Panc1 (cell line): ENCODE data around the gene WBP2NL. TPM values are rescaled to one million over a fixed set of nuclear protein-coding genes. Genes with fewer than 3 reads are reported as not detected.

Experiments
- ATAC-seq: fragments of 200-7000 bp; cut with Tn5 transposase; 2 replicates; pipeline ENCODE4 v1.9.1; 2020; ENCODE audit warnings: mild to moderate bottlenecking, moderate library complexity
- BruUV-seq: library from RNA; stranded (reverse); fragments of 400-500 nt; replicated peaks from 2 replicates; lab custom pipeline; 2021; lab: Mats Ljungman, UMichigan
- CTCF ChIA-PET: fragments of 300-600 bp; sonication (Branson Sonifier 250); formaldehyde crosslinking; loops from one replicate; lab custom pipeline; 2022; ENCODE audit warnings: antibody characterized with exemption; lab: Charles Lee
- POLR2A ChIA-PET: fragments of 300-600 bp; sonication (Branson Sonifier 250); formaldehyde crosslinking; loops from one replicate; lab custom pipeline; 2022; ENCODE audit warnings: antibody characterized with exemption; lab: Charles Lee
- DNase-seq: peaks from one replicate; pipeline ENCODE4 v3.0.0-alpha.2; 2010; ENCODE audit warnings: low read depth, low spot score
- H3K27ac ChIP-seq: 2 replicates; pipeline ENCODE4 v1.5.1; 2011; ENCODE audit warnings: mild to moderate bottlenecking, low read length, inconsistent platforms
- H3K27me3 ChIP-seq: fragments of 200-500 bp; sonication (Bioruptor generic); 2 replicates; pipeline ENCODE4 v1.6.0; 2014; ENCODE audit warnings: low read length, inconsistent platforms; ENCODE audit not compliant: control insufficient read depth, insufficient read depth
- H3K36me3 ChIP-seq: fragments of 200-500 bp; sonication (Bioruptor generic); 2 replicates; pipeline ENCODE4 v1.5.1; 2014; ENCODE audit warnings: inconsistent platforms, mild to moderate bottlenecking, low read length, moderate library complexity; ENCODE audit not compliant: control insufficient read depth, insufficient read depth
- H3K4me1 ChIP-seq: 2 replicates; pipeline ENCODE4 v1.5.1; 2011; ENCODE audit warnings: inconsistent platforms, mild to moderate bottlenecking, low read length, moderate library complexity; ENCODE audit not compliant: control insufficient read depth, insufficient read depth
- H3K4me3 ChIP-seq, 2 experiments: 2 replicates each; pipeline ENCODE4 v1.5.1; 2011 to 2012; ENCODE audit warnings: low read depth in 2 of 2, low read length in 2 of 2, mild to moderate bottlenecking in 2 of 2, inconsistent platforms in 1 of 2, moderate library complexity in 1 of 2
- H3K9me3 ChIP-seq: fragments of 200-500 bp; sonication (Bioruptor generic); 2 replicates; pipeline ENCODE4 v1.5.1; 2014; ENCODE audit warnings: low read depth, mild to moderate bottlenecking, inconsistent platforms, low read length, moderate library complexity; ENCODE audit not compliant: control insufficient read depth, insufficient read depth
- CTCF ChIP-seq: fragments of 450-650 bp; IDR thresholded peaks from 2 replicates; pipeline ENCODE4 v1.5.1; 2017; ENCODE audit warnings: mild to moderate bottlenecking
- POLR2AphosphoS5 ChIP-seq: IDR thresholded peaks from 2 replicates; pipeline ENCODE4 v1.6.1; 2012; ENCODE audit warnings: mild to moderate bottlenecking, low read depth, low read length, moderate library complexity
- REST ChIP-seq, 2 experiments: IDR thresholded peaks; 2 replicates each; pipeline ENCODE4 v1.6.1; 2011 to 2012; ENCODE audit warnings: low read depth in 2 of 2, control low read depth in 1 of 2, low read length in 1 of 2, mild to moderate bottlenecking in 1 of 2, moderate library complexity in 1 of 2; ENCODE audit not compliant: insufficient read depth in 1 of 2
- SIN3A ChIP-seq: IDR thresholded peaks from 2 replicates; pipeline ENCODE4 v1.6.1; 2012; ENCODE audit warnings: low read depth, mild to moderate bottlenecking, low read length, moderate library complexity, borderline replicate concordance; ENCODE audit not compliant: insufficient read depth
- TCF7L2 ChIP-seq: IDR thresholded peaks from 2 replicates; pipeline ENCODE4 v1.6.1; 2011; ENCODE audit warnings: mild to moderate bottlenecking, low read depth, low read length, inconsistent platforms
- in situ Hi-C: cut with HindIII; loops from 2 replicates; pipeline ENCODE4 v1.10.0; 2016; ENCODE audit warnings: low sequenced_read_pairs, low pct_unique_long_range_greater_than_20kb
- intact Hi-C: fragments of 100-400 bp; cut with micrococcal nuclease; formaldehyde crosslinking; loops from one replicate; pipeline ENCODE4 v1.10.0; 2022; ENCODE audit not compliant: unreplicated experiment
- total RNA-seq: library from RNA; stranded (reverse); gene quantifications from one replicate; pipeline ENCODE4 v1.2.1, GENCODE V29; 2021; ENCODE audit not compliant: unreplicated experiment

Gene WBP2NL
- total RNA-seq, 1 experiment from 2014 or later, result 0.44 TPM

- H3K4me1 ChIP-seq, result peaks cover 5% of the 10 kb centered on the region; the same call in 1 of the 2 replicates
- H3K9me3 ChIP-seq, result no peaks in the 10 kb centered on the region
- ATAC-seq (peak; percentile 49), DNase-seq (no peak)
- no peaks in the 10 kb centered on the region for H3K36me3 ChIP-seq
- no TSS peak for BruUV-seq
- in situ Hi-C loops, result no loop called here
- ChIA-PET POLR2A (no interaction called here), CTCF (interaction anchor here (0.6 kb wide), 1 partner anchor 28 kb away, joined by 4 read pairs; no protein-coding TSS in a partner anchor)
- TF ChIP-seq TCF7L2 (no peak), CTCF (no peak; the same call in none of the 2 replicates)
- no peak overlapping the region for H3K27ac ChIP-seq
- no peaks in the 10 kb centered on the region for H3K27me3 ChIP-seq
- intact Hi-C loops, result no loop called here
- no peak overlapping the region for H3K4me3 ChIP-seq
Measured at GRCh38 chr22:41957941-41958556, 40.5 kb upstream of the WBP2NL start.

DNA sequence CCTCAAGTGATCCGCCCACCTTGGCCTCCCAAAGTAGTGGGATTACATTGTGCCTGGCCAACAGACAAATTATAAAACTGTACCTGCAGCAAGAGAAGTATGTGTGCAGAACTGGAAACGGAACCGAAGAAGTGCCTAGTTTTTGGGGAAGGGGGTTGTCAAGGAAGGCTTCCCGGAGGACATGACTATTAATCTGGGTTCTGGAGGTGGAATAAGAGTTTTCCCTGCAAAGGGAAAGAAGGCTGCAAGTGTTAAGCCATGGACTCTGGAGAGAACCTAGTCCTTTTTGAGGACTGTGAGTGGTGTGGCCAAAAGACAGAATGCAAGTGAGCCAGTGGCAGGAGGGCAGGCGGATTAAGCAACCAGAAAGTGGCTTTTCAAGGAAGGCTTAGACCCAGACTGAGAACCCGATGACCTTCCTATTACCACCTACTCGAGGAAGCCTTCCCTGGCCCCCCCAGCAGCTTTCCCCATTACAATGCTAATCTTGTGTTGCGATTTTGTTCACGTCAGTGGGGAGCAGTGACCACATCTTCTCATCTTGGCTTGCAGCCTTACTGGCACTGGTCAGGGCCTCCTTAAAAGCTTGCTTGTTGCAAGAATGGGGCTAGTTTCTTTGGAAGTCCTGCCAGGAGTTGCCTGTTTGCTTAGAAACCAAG is 35.0 kb upstream of the WBP2NL start:
- POLR2A ChIA-PET, result no interaction called here
- TF ChIP-seq TCF7L2 (no peak), REST (IDR thresholded peaks at IDR 0.05; ENCODE audit: insufficient read depth in 1 of 2, low read depth in 2 of 2, low read length in 1 of 2) (no peak), CTCF (no peak), POLR2AphosphoS5 (no peak), SIN3A (no peak)
- in situ Hi-C loops, result no loop called here

More for the DNA sequence above, 35.0 kb upstream of the WBP2NL start:
- H3K9me3 ChIP-seq, result no peaks in the 10 kb centered on the region
- ATAC-seq (no peak), DNase-seq (no peak)
- H3K4me1 ChIP-seq, result peaks cover 5% of the 10 kb centered on the region; the same call in 1 of the 2 replicates
- CTCF ChIA-PET, result no interaction called here
- H3K27me3 ChIP-seq, result no peaks in the 10 kb centered on the region
- no peak overlapping the region for H3K4me3 ChIP-seq
- intact Hi-C loops, result loop anchor here (10.0 kb wide), 1 partner anchor 151 kb away; no protein-coding TSS in a partner anchor
- no peaks in the 10 kb centered on the region for H3K36me3 ChIP-seq
- no TSS peak for BruUV-seq
- no peak overlapping the region for H3K27ac ChIP-seq
